ENCODE measurements around the gene EFL1.

DNA sequence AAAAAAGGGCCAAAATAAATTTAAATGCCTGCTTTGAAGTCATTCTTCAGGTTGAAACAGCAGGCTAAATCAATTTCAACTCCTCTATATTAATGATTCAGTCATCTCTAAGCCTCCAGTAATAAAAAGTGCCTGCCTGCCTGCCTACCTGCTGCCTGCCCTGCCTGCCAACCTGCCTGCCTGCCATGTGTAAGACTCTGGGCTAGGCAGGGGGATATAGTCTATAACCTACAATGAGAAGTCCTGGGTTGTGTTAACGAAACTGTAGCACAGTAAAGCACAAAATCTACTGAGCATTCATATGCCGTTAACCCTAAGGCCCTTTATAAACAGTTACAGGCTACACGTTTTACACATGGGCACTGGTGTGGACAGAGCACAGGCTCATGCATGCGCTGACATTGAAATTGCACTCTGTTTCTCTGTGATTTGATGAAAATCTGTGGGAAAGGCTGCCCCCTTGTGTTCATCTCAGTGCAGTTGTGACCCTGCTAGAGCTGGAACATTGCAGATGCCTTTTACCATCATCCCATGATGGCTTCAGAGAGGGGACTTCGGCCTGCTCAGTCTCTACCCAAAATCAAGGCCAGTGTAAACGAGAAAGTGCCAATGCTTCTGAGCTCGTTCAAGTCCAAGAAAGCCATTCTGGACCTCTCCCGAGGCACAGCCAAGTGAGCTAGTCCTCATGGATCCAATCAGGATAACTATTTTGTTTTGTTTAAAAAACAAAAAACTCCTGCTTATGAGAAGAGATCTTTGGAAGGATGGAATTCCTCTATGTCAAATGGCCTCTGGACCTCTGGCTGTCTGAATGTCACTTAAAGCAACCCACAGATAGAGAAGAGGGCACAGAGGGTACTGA lies 64.6 kb downstream of the EFL1 start:
- no peak for TF ChIP-seq POLR2A (IDR thresholded peaks at IDR 0.05)
- no peak for TF ChIP-seq POLR2AphosphoS5 (IDR thresholded peaks at IDR 0.05; ENCODE audit: insufficient read depth in 1 of 2, low read depth in 1 of 2)
- TF ChIP-seq, protein P1, sequence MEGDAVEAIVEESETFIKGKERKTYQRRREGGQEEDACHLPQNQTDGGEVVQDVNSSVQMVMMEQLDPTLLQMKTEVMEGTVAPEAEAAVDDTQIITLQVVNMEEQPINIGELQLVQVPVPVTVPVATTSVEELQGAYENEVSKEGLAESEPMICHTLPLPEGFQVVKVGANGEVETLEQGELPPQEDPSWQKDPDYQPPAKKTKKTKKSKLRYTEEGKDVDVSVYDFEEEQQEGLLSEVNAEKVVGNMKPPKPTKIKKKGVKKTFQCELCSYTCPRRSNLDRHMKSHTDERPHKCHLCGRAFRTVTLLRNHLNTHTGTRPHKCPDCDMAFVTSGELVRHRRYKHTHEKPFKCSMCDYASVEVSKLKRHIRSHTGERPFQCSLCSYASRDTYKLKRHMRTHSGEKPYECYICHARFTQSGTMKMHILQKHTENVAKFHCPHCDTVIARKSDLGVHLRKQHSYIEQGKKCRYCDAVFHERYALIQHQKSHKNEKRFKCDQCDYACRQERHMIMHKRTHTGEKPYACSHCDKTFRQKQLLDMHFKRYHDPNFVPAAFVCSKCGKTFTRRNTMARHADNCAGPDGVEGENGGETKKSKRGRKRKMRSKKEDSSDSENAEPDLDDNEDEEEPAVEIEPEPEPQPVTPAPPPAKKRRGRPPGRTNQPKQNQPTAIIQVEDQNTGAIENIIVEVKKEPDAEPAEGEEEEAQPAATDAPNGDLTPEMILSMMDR (IDR thresholded peaks at IDR 0.05) = peak; percentile 45 to 67 (median 50)
